Mucosa of gallbladder (tissue), 1 donor: ENCODE results near the gene GNS. TPM values are rescaled to one million over a fixed set of nuclear protein-coding genes. Genes with fewer than 3 reads are reported as not detected.
A peak's percentile ranks its signal among the peaks of the same experiment; 100 is the strongest.

ENCODE experiments used
- DNase-seq: peaks from one replicate; pipeline ENCODE4 v3.0.0-alpha.2; 2020; ENCODE audit warnings: low spot score
- total RNA-seq: library from RNA; stranded (reverse); gene quantifications from one replicate; pipeline ENCODE4 v1.2.1, GENCODE V29; 2021
- donor health status: DM: no; HTN: no; CAD: no.

The GNS gene
- total RNA-seq, 1 donor from 2014 or later = 126 TPM

DNA sequence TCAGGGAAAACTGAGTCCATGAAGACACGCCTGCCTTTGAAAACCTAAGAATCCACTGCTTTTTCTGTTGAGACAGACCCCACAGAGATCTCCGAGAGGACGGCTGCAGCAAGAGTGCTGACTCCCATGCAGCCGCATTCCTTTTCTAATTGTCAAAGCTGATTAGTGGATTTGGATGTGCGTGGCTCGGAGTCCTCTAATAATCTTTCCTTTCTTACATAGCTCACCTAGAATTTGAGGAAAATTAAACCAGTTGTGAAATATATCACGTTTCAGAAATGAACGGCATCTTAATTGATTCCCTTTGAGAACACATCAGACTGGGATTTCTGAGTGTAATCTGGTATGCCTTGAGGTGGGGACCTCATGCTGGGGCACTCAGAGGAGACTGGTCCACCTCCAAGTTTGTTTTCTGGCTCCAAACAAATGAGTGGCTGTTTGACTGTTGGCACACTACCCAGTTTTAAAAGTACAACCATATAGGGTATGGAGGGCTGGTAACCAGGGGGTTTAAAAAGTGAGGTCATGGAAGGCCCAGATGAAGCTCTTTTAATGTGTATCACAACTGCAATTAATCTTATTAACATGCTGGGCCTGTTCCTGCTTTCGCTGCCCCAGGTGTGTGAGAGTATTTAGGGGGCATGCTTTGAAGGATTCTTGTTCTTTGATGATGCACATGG is 85.6 kb downstream of the GNS start:
- DNase-seq = no peak

- DNase-seq = peak; percentile 79
These were observed 86.2 kb downstream of the GNS start for GRCh38 chr12:64672925-64673409.

GRCh38 chr12:64671681-64672080 is 87.5 kb downstream of the GNS start:
- DNase-seq = no peak

- no peak for DNase-seq
These were observed 88.1 kb downstream of the GNS start for GRCh38 chr12:64670919-64671639.

GRCh38 chr12:64670019-64670418 is 89.2 kb downstream of the GNS start:
- no peak for DNase-seq

- DNase-seq = no peak
These were observed 89.8 kb downstream of the GNS start for GRCh38 chr12:64669270-64669842.

DNA sequence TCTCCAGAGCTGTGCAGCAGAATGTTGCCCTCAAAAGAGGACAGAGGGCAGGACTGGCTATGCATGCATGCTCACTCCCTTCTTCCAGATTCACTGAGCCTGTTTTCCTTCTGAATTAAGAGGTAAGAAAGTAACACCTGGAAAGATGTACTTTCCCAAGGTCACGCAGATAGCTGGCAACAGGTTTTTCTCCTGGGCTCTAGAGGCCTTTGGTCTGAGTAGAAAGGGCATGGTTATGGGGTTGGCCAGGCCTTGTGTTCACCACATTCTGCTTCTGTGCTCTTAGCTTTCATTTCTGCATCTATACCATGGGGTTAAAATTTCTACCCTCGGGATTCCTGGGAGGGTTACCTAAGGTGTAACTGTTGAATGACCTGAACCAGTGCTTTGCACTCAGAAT is 91.4 kb downstream of the GNS start:
- DNase-seq = no peak

DNA sequence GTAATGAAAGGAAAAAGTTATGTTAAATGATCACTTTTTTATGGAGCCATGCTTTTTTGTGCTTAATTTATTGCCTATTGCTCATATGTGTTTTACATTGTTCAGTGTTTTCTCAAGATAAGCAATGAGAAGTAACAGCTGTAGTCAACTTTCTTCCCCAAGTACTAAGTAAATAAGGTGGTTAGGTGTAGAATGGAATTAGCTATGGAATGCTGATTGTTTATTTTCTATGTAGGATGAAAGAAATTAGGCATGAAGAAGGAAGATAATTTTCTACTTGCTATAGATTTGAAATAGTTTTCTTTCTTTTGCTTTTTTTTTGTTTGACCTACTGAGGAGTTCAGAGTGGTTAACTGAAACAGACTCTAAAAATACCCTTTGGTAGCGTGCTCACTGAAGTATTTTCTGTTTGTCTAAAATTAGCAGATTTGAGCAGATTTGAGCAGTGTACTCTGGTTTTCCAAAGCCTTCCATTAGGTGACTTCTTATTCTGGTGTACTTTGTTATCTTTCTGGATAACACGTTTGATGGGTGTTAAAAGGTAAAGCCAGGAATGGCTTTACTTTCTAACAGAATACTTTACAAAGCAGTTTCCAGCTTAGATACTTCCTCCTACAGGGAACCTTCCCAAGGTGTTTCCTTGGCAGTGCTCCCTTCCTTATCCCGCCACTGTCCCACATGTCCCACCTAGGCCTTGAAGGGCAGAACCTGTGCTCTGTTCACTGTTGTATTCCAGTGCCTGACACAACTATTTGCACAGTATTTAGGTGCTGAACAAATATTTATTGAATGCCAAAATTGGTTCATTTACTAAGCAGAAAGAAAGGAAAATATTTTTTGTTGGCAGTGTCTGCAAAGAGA is 92.9 kb downstream of the GNS start:
- DNase-seq = no peak

DNA sequence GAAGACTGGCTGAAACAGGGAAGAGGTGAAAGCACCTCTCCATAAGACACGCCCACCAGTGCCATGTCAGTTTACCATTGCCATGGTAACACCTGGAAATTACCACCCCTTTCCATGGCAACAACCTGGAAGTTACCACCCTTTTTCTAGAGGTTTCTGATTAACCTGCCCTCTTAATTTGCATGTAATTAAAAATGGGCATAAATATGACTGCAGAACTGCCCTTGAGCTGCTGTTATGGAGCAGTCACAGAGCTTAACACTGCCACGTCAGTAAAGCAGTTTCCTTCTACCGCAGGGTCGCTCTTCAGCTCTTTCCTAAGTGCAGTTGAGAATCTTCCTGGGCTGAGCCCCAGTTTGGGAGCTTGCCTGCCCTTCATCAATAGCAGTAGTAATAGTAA is 93.7 kb downstream of the GNS start:
- no peak for DNase-seq

Other genes starting within 250 kb of the GNS start
- gene RASSF3, start 148.9 kb downstream of the GNS start, total RNA-seq = 130 TPM
- gene TBC1D30, start 65.2 kb upstream of the GNS start, total RNA-seq = 17.1 TPM